NCI-H2196 treated with DMSO at 0.1 percent for 48 hours (cell line): ENCODE data around the gene ALG12.
A peak's percentile ranks its signal among the peaks of the same experiment; 100 is the strongest.

Source experiments
- DNase-seq: peaks from one replicate; lab custom pipeline; 2025; ENCODE audit not compliant: unreplicated experiment; lab: John Stamatoyannopoulos, UW

The ALG12 gene

DNA sequence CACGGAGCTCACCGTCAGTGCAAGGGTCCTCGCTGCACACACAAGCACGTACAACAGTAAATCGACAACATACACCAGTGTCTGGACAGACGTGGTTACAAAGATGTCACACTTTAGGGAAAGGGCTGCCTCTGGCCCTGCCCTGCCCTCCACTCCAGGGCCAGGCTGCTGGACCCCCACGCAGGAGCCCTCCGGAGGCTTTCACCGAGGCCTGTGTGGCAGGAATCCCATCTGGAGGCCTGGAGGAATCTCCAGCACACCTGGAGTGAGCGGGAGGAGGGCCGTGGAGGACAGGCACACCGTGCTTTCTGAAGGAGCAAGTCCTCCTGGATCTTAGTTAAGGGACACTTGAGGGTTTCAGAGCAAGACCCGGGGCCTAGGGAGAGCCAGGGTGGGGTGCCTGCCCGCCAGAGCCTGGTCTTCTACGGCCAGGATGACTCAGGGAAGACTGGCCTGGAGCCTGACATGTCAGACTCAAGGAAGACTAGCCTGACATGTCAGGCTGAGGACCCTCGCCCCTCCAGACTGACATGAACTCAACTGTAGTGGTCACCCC lies 40.2 kb upstream of the ALG12 start:
- DNase-seq: no peak

DNA sequence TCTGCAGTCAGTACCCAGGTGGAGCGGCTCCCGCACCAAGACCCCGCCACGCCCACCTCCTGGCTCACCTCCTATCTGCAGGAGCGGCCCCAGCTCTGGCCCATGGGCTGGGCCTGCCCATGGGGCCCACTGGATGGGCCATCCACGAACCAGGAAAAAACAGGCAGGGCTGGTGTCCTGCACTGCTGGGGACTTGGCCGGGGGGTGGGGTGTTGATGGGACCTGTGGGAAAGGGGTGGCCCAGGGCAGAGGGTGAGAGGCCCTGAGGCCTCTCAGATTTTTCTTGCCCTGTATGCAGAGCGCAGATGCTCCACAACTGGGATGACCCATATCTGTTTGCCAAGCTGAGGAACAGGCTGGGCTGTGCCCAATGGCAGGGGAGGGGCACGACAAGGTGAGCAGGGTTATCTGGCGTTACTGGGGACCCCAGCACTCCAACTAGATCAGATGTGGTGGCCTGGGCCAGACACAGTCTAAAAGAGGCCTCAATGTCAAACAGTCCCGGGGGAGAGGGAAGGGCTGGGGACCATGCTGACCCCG lies 39.7 kb upstream of the ALG12 start:
- DNase-seq: no peak

DNA sequence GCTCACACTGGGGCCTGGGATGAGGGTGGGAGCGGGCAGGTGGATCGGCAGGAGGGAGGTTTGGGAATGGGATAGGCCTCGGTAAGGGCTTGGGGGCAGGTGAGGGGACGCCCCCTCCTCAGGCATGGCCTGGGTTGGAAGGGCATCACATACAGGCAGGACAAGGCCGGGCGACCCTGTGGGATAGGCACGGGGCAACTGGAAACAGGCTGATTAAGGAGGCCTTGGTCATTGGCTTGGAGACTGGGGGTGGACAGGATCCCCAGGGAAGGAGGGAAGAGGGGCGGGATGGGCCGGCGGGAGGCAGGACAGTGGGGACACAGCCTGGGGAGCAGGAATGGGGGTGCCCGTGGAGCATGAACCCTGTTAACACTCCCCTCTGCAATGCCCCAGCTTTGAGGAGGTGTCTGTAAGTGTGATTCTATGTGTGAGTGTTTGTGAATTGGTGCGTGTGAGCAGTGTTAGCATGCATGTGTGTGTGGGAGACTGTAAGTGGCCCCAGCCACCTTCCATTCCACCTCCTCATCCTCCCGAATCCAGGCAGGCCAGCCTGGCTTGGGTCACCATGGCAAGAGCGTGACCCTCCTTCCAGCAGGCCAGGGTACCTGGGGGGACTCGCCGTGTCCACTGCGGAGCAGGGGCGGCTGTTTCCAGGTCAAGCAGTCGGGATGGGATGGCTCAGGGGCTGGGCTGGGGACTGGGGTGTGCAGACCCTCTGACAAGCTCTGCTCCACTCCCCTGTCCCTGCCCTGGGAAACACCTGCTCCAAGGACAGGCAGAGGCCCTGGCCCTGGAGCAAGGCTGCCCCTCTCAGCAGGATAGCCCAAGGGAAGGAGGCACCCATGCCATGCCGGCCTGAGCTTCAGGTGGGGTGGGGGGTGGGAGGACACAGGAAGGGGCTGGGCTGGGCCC lies 38.9 kb upstream of the ALG12 start:
- no peak for DNase-seq

DNA sequence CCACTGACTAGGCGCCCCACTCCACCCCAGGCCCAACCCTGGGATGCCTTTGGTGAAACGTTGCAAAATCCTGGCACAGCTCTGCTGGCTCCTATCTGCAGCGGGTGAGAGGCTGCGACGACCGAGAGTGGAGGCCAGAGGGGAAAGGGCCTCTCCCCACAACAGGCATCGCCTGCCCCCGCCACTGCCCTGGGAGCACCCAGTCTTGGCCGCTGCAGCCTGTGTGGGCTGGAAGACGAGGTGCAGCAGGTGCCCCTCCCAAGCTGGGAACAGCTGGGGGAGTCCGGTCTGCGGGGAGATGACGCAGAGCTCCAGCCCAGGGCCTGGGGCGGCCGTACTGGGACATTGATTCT lies 38.2 kb upstream of the ALG12 start:
- DNase-seq: no peak

DNA sequence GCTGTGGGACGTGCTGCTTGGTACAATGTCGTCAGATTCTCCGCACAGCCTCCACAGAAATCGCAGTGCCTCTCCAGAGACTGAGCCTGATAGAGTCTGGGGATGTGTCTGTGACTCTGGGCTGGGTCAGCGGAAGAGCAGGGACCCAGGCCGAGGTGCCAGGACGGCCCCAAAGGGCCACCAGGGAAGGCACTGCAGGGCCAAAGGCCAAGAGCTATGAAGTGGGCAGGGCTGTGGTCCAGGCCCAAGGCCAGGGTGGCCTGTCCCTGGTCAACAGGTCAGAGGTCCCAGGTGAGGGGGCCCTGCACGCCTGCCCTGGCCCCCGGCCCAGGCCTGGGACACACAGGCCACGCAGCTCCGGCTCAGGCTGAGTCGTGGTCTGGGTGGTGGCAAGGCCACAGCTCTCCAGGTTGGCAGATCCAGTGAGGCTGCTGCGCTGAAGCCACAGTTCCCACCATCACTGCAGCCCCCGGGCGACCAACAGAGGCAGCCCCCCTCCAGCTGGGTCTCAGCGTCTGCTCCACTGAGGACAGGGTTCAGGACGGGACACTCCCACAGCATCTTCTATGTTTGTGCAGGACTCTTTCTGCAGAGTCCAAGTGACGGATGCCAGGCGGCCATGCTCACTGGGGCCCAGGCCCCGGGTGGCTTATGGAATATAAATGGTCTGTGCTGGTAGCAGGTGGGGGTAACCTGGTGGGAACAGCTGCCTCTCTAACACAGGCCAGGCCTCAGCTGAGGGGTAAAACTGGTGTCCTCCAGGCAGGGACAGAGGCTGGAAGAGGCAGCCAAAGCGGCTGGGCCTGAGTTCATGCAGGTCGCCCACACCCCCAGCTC lies 37.6 kb upstream of the ALG12 start:
- no peak for DNase-seq

DNA sequence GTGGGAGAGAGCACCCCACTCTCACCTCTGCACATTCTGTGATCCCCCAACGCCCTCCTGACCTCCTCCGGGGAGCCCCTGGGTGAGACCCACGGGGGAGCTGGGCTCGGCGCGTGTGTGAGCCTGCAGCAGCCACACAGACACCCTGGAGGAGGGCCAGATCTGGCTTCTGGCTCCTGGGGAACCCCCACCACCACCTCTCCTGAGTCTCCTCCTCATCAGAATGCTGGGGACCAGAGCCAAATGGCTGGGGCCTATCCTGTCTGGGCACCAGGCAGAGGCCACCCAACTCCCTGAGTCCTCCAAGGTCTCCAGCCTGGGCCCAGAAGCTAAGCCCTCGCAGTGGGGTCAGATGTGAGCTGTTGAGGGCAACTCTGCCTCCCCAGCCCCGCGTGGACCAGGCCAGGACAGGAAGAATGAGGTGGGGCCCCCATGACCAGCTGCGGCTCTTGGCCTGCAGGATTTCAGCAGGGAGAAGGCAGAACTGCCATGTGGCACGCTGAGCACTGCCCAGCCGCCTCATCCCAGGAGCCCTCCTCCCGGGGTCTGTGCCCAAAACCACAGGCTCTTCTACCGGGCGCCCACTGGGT lies 36.8 kb upstream of the ALG12 start:
- no peak for DNase-seq

DNA sequence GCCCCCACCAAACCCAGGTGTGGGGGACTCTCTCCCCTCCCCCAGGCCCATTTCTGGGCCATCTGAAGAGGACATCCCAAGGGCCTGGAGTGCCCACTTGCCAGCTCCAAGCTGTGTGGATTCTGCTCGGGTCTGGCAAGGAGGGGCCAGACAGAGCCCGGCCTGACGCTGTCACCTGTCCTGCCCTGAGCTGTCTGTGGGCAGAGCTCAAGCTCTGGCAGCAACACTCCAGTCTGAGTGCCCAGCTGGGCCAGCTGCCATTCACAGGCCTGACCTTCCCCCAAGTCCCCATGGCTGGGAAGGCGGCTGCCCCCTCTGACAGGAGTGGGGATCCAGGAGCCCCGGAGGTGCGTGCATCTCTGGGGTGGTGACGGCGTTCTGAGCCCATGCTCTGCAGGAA lies 36.1 kb upstream of the ALG12 start:
- DNase-seq: no peak

DNA sequence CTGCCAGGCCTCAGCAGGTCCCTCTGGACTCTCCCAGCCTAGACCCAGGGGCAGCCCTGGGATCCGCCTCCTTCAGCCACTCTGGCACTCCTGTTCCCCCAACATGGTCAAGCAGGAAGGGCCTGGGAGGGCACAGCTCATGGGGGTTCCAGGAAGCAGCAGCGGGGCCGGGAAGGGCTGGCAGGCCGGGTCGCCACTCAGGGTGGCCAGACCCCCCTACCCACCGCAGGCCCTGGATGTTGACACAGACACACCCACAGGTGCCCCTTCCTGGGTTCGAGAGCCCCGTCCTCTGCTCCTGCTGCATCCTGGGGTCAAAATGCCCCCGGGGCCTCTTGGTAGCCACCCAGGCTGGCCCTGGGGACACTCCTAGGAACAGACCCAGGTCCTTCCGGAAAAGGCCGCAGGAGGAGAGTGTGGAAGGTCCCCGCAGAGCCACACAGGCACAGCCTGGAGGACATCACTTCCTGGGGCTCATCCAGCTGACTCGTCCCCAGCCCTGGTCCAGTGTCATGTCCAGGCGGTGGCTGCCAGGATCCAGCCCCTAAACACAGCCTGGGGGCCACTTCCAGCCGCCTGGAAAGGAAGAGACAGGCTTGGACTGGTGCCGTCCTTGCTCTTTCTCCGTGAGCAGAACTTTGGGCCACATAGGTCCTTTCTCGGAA lies 35.6 kb upstream of the ALG12 start:
- no peak for DNase-seq

DNA sequence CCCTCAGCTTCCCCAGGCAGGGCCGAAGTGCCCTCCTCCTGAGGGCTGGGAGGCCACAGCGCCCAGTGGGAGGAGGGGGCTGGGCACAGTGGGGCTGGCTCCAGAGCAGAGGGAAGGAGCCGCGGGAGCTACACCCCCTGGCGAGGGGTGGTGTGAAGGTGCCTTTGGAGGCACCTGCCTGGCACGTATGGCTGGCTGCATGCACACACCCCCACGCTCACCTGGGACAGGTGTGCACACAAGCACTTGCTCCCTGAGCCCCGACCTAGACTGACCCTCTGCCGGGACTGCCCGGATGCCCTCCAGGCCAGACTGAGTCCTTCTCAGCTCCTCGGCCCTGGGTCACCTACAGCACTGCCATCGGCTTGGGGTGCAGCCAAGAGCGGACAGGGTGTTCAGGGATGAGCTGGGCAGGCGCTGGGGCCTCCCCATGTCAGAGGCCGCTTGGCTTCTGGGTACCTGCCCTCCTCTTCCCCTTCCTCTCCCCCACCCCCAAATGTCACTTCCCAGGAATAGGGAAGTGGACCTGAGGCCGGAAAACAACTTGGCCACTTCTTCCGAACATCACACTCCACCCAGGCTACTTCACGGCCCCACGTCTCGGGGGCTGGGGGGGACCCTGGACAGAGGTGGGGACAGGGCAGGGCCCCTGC lies 34.9 kb upstream of the ALG12 start:
- no peak for DNase-seq

DNA sequence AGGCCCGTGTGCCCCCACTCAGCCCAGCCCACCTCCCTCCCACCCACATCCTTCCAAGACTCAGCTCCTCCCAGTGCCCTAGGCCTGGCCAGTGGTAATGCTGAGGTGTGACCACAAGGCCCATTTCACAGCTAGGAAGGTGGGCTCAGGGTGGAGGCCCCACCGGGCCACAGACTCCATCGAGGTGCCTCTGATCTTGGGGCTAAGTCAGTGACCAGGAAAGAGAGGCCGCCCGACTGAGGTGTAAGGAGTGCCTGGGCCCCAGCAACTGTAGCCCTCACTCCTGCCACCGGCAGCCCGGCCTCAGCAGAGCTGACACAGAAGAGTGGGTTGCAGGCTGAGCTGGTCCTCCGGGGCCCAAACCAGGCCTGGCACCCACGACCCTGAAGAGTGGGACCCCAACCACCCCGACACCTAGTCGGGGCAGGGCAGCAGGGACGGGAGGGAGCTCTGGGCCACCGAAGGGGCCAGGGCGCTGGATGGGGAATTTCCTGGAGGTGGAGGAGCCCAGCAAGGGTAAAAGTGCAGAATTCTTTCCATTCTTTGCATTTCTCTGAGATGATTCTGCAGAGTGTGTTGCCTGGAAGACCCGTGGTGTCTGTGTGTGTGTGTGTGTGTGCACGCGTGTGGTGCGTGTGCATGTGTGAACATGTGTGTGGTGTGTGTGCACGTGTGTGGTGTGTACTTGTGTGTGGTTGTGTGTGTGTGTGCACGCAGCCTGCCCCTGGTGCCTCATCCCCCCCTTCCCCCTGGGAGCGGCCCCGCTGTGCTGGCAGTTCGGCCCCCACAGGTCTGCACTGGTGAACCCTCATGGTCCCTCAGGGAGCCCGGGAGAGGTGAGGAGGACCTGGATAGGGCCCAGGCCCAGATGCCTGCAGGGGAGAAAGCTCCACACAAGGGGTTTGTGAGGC lies 34.0 kb upstream of the ALG12 start:
- no peak for DNase-seq

DNA sequence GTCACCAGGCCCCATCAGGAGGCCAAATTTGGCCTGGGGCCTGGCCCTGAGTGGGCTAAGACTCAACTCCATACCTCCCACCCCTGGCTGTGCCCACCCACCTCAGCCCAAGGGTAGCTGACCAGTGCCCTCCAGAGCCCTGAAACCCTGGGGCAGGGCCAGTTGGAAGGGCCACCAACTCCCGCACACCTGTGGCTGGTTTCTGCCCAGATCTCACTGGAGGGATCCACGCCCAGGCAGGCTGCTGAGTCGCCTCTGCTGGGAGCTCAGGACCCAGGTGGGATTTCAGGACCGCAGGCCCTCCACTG lies 33.4 kb upstream of the ALG12 start:
- no peak for DNase-seq

DNA sequence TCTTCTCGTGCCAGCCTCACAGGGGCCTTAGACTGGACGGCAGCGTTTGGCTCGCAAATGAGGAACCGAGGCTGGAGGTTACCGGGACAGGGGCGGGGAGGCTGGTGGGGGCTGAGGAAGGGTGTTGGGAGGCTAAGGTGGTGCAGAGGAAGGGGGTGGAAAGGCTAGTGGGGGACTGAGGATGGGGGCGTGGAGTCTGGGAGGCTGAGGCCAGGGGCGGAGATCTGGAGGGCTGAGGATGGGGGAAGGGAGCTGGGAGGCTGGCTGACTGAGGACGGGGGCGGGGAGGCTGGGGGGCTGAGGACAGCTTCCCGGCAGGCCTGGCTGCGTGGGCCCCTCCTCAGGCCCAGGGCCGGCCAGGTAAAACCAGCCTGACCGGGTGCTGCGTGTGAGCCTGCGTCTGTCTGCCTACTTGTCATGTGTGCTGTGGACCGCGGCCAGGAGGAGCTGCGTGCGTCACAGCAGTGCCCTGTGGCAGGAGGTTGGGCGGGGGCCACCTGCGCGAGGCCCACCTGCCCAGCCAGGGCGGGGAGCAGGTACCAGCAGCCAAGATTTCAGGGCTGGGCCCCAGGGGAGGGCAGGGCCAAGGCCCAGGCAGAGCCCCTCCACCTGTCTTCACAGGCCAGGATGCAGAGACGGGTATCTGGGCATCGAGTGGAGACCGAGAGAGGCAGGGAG lies 32.9 kb upstream of the ALG12 start:
- DNase-seq: peak; percentile 47

DNA sequence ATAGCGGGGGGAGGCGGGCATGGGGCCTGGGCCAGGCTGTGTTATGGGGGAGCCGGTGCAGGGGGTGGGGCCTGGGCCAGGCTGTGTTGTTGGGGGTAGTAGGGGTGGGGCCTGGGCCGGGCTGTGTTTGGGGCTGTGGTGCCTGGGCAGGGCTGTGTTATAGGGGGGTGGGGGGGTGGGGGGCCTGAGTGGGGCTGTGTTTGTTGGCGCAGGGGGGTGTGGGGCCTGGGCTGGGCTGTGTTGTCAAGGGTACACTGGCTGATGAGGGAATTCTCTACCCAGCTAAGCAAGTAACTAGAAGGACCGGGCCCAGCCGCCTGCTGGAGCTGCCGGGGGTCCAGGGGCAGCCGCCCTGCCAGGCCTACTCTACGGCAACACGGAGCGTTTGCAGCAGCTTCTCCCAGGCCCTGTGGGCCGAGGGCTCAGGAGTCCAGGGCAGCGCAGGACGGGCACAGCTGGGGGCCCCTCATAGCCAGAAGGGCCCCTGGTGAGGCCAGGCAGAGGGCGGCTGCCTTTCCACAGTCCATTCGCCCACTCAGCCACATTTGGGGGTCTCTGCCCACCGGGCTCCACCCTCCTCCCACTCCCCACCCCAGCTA lies 32.3 kb upstream of the ALG12 start:
- no peak for DNase-seq

DNA sequence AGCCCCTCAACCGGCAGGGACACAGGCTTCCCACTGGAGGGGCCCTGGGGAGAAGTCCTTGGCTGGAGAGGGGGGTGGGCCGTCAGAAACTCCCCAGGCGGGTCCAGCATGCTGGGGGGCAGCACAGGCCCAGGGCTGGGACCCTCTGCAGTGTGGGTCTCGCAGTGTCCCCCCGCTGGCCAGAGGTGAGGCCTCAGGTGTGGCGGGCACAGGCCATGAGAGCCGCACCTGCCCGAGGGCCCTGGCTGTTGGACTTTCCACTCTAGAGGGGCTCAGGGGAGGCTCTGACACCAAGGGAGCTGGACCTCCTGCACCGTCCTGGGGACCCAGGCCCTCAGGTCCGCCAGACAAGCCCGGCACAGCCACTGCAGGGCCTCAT lies 31.7 kb upstream of the ALG12 start:
- no peak for DNase-seq

DNA sequence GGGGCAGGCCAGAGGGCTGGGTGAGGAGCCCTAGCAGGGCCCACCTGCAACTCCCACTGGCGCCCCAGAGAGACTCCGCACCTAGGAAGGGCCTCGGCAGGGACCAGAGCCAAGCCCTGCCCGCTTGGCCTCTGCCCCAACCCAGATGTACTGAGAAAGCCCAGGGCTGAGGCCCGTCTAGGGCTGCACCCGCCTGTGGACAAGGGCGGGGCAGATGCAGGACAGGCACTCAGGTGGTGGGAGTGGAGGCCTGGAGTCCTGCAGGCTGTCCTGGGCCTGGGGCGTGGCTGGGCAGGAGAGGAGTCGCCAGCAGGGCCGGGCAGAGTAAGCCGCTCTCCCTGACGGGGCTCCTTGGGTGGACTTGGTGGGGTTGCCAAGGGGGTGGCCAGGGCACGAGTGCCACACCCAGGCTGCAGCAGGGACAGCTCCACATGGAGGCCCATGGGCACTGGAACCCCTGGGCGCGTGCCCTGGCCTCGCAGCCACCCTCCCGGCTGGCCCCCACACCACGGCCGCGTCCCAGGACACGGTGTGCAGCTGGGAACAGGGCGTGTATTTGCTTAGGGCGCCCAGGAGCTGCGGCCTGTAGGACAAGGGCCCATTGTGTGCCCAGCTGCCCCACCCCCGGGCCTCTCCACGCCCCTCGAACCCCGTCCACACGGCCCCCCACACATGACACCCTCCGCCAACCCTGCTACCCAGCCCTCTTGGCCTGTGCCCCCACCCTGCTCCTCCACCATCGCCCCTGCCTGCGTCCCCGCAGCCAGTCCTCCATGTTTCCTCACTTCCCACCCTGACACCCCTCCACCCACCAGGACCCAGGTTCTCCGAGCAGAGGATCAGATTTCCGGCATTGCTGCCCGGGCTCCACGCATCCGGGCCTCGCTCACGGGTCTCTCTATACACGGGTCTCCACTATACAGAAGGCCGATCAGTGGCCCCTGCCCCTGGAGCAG lies 31.0 kb upstream of the ALG12 start:
- peak; percentile 23 for DNase-seq

DNA sequence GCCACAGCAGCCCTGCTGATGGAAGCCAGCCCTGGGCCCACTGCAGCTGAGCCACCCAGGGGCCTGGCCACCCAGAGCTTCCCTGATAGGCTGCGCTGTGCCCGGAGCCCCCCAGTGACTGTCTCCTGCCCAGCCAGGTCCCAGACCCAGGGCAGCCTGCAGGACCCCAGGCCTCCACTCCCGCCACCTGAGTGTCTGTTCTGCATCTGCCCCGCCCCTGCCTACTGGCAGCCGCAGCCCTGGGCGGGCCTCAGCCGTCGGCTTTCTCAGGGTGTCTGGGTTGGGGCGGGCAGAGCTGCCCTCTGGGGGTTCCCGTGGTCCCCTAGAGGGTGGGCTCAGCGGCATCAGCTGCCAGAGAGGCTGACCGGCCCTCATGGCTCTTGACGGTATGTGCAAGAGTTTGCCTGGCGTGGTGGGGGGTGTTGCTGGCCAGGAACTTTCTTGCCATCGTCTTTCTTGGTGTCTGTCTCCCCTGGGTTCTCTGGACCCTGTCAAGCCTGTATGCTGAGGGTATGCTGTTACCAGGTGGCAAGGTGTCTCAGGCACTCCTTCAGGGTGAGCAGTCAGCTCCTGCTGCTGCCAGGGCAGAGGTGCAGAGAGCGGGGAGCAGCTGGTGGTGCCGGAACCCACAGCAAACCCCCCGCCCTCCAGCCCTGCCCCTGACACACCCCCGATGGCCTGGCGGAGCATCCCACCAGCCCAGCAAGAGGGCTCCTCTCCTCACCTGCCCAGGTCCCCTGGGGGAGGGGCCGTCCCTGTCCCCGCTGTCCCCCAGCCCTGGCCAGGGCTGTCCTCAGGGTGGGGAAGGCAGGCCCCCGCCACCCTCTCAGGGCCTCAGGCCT lies 30.1 kb upstream of the ALG12 start:
- DNase-seq: no peak

DNA sequence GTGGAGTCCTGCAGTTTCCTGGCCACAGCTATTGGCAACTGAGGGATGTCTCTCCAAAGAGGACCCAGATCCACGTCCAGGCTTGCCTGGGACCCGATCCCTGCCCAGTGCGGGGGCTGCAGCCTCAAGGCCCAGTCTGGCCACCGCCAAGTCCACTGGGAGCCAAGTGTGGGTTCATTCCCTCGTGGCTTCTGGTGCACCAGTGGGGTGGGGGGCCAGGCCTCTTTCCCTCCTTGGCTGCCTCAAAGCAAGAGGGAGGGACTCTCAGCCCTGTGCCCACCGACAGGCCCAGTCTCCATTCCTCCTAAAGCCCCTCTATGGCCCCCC lies 29.0 kb upstream of the ALG12 start:
- no peak for DNase-seq
